ENCODE data around the gene GMPPA.

GMPPA gene

DNA sequence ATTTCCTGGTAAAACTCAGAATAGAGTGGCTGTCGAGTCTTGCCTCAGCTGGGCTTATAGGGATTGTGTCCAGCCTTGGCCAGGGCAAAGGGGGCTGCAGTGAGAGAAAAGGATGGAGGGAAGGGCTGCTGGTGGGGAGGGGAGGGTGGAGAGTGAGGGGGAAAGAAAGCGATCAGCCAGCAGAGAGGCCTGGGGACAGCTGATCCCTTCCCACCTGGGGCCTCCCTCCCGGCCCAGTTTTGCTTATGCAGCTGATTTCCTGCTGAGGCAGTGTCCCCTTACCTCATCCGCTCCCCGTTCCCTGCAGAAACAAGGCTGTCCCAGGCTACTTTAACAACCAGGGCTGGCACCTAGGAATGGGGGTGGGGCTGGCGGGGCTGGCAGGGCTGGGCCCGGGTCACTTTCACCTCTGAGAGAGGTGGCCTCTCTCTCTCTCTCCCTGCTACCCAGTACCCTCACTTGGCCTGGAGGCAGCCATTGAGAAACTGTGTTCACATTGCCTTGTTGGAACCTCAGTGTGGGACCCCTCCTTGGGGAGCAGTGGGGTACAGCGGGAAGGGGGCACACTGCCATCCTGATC lies 12.2 kb upstream of the GMPPA start:
- no peak for DNase-seq

- DNase-seq, result no peak
These were observed 10.4 kb upstream of the GMPPA start for GRCh38 chr2:219488149-219488843.

DNA sequence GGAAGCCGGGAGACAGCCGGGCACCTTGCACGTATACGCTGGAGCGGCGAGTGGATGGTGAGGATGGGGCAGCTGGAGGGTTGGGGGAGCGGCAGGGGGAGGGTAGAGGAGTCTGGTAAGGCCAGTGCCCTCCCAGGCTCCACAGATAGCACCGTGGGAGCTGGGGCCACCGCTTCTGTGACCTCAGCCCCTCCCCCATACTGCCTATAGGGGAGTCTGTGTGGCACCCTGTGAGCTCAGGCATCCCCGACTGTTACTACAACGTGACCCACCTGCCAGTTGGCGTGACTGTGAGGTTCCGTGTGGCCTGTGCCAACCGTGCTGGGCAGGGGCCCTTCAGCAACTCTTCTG lies 9.9 kb upstream of the GMPPA start:
- no peak for DNase-seq

DNA sequence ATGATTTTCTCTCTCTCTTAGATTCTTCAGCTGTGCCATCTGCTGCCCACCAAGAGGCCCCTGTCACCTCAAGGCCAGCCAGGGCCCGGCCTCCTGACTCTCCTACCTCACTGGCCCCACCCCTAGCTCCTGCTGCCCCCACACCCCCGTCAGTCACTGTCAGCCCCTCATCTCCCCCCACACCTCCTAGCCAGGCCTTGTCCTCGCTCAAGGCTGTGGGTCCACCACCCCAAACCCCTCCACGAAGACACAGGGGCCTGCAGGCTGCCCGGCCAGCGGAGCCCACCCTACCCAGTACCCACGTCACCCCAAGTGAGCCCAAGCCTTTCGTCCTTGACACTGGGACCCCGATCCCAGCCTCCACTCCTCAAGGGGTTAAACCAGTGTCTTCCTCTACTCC lies 9.4 kb upstream of the GMPPA start:
- no peak for DNase-seq

- no peak for DNase-seq
These were observed 8.5 kb upstream of the GMPPA start for GRCh38 chr2:219490186-219490585.

- DNase-seq, result no peak
These were observed 8.0 kb upstream of the GMPPA start for GRCh38 chr2:219490600-219491130.

DNA sequence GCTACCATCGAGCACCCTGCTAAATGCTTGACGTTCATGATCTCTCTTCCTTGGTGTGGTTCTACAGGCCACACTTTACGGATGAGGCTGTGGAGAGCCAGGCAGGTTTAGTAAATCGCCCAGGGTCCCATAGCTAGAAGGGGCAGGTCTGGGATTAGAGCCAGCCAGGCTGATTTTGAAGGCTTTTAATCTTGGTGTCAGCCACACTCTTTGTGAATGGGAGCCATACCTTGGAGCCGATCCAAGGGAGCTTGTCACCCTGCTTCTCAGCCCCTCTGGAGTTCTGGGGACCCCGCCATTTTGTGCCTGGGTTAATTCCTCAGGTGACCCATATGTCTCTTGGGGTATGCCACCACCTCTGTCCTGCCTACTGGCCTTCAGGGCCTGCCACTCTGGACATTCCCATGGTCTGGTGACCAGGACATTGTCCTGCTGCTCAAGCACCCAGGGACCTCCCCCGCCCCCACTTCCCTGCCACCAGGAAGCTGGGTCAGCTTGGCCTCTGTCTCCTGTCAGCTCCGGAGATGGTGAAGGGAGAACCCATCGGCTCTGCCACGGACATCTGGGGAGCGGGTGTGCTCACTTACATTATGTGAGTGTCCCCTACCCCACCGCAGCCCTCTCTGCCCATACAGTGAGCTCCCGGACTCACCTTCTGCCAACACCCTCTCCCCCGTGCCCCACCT lies 7.3 kb upstream of the GMPPA start:
- no peak for DNase-seq

- no peak for DNase-seq
These were observed 6.1 kb upstream of the GMPPA start for GRCh38 chr2:219492575-219492974.

GRCh38 chr2:219493086-219493485 lies 5.6 kb upstream of the GMPPA start:
- DNase-seq, result no peak

GRCh38 chr2:219494952-219495530 lies 3.6 kb upstream of the GMPPA start:
- no peak for DNase-seq

DNA sequence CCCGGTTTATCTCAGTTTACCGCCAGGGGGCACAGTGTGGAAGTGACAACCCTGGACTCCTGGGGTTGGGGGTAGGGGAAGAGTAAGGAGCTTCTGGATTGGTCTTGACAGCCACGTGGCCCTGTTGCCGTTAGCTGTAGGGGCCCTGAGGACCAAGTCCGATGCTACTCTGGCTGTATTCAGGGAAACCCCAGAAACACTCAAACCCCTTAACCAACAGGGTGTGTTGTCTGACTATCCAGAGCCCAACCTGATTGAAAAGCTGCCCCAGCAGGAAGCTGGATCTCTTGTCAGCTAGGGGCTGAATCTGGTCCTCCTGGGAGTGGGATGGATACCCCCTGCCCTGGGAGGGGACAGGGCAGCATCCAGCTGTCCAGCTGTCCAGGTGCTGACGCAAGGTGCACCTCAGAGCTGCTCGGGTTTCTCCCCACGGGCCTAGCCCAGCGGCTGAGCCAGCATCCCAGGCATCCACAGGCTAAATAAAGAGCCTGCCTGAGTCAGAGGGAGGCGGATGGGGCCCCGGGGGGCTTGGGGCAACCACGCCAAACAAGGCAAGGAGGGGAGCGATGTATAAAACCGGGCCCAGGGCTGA lies 3.1 kb upstream of the GMPPA start:
- DNase-seq, result peak; percentile 37

GRCh38 chr2:219496247-219496824 lies 2.4 kb upstream of the GMPPA start:
- DNase-seq, result no peak

DNA sequence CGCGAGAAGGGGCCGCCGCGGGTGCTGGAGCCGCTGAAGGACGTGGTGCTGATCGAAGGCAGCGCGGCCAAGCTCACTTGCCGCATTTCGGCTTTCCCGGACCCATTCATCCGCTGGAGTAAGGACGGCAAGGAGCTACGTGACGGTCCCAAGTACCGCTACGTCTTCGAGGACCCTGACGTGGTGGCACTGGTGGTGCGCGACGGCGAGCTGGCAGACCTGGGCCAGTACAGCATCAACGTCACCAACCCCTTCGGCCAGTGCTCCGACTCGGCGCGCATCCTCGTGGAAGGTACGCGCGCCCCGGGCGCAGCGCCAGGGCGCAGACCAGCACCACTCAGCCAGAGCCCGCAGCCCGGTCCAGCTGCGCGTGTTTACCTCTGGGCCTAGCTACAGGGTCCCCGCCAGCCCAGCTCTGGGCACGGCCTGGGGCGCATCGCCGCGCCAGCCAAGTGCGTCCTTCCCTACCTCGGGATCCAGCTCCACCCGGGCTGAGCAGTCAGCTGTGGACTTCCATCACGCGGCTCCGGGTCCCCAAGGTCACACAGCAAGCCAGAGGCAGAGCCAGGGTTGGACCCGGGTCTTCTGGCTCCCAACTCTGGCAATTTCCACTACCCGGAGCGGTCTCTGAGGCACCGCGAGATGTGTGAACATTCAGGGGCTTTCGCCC lies 1.7 kb upstream of the GMPPA start:
- no peak for DNase-seq

- no peak for DNase-seq
These were observed 1.0 kb upstream of the GMPPA start for GRCh38 chr2:219497495-219498279.

- DNase-seq, result no peak
These were observed 292 bp downstream of the GMPPA start for GRCh38 chr2:219499058-219499307.

- DNase-seq, result no peak
These were observed 864 bp downstream of the GMPPA start for GRCh38 chr2:219499555-219499954.

GRCh38 chr2:219500135-219500534 lies 1.4 kb downstream of the GMPPA start:
- no peak for DNase-seq

DNA sequence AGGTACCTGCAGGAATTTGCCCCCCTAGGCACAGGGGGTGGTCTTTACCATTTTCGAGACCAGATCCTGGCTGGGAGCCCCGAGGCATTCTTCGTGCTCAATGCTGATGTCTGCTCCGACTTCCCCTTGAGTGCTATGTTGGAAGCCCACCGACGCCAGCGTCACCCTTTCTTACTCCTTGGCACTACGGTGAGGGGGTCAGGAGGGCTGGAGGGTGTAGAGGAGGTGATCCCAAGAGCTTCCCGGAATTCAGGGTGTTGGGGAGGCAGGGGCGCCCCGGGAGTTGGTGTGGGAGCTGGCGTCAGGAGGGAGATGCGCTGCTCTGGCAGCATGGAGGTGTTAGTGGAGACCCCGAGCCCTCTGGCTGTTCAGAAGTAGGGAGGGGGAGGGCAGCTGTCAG lies 3.2 kb downstream of the GMPPA start:
- DNase-seq, result no peak

- DNase-seq, result no peak
These were observed 3.9 kb downstream of the GMPPA start for GRCh38 chr2:219502618-219503017.

DNA sequence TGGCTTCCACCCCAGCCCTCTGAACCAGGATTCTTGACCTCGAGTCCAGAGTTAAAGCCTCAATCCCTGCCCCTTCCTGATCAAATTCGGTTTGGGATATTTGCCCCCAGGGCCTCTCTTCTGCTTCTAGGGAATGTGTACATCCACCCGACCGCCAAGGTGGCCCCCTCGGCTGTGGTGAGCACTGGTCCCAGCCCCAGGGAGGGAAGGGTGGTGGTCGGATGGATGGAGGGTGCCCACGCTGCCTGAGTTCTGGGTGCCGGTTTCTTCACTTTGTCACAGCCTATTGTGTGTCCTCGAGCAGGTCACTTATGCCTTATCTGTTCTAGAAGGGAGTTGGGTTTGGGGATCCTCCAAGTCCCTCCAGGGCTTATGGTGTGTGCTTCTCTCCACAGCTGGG lies 6.9 kb downstream of the GMPPA start:
- DNase-seq, result no peak

DNA sequence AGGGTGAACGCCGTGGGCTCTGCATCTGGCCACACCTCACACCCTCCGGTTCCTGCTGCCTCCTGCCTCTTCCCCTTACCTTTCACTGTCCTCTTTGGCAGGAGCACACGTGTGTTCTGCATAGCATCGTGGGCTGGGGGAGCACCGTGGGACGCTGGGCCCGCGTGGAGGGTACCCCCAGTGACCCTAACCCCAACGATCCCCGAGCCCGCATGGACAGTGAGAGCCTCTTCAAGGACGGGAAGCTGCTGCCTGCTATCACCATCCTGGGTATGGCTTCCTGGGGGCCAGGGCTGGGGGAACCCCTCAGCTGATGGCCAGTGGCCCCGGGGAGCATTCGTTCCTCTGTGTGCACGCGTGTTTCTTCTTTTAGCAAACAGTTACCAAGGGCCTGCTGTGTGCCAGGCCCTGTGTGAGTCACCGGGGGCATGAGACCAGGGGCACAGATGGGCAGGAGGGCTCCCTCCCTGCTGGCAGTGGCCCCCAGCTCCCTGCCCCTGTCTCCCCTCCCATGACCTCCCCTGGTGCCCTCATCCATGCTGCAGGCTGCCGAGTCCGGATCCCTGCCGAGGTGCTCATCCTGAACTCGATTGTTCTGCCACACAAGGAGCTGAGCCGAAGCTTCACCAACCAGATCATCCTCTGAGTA lies 7.6 kb downstream of the GMPPA start:
- no peak for DNase-seq
